ENCODE data around the gene ITPK1. TPM values are rescaled to one million over a fixed set of nuclear protein-coding genes. Genes with fewer than 3 reads are reported as not detected.

Gene ITPK1
- total and polyA plus RNA-seq, 12 donors = 47.1 to 152 (median 92.7) TPM

DNA sequence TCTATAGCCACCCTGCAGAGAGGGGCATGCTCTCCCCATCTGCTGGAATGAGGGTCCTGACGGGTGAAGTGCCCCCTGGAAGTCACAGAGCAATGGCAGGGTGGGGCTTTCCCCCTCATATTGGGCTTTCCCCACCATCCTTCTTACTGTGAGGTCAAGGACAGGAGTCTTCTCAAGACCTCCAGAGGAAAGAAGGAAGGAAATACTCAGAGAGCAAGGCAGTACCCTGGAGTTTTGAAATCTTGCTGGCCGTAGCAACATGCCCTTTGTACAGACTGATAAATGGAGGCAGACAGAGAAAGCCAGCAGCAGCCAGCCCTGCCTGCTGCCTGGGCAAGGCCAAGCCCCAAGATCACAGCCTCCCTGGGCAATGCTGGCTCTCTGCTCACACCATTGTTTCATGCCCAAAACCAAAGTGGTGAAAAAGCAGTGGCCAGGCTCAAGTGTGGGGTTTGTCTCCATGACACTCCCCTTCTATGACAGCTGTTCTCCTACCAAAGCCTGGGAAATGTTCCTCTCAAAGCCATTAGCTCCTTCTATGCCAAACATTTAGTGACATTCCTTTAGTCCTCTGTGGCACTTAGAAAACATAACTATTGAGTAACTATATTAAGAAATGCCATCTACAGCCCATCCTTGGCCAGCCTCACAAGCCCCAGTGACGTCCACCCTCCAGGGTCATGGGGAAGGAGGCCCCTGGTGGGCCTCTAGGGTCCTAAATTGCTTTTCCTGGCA lies 13.2 kb upstream of the ITPK1 start:
- 47 to 48% methylated on average over 3 of the region's 3 CpGs for WGBS, 2 donors
- TF ChIP-seq, protein P1, sequence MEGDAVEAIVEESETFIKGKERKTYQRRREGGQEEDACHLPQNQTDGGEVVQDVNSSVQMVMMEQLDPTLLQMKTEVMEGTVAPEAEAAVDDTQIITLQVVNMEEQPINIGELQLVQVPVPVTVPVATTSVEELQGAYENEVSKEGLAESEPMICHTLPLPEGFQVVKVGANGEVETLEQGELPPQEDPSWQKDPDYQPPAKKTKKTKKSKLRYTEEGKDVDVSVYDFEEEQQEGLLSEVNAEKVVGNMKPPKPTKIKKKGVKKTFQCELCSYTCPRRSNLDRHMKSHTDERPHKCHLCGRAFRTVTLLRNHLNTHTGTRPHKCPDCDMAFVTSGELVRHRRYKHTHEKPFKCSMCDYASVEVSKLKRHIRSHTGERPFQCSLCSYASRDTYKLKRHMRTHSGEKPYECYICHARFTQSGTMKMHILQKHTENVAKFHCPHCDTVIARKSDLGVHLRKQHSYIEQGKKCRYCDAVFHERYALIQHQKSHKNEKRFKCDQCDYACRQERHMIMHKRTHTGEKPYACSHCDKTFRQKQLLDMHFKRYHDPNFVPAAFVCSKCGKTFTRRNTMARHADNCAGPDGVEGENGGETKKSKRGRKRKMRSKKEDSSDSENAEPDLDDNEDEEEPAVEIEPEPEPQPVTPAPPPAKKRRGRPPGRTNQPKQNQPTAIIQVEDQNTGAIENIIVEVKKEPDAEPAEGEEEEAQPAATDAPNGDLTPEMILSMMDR (IDR thresholded peaks at IDR 0.05) = no peak
- intact Hi-C loops (cut with DNase I) = no loop called here

DNA sequence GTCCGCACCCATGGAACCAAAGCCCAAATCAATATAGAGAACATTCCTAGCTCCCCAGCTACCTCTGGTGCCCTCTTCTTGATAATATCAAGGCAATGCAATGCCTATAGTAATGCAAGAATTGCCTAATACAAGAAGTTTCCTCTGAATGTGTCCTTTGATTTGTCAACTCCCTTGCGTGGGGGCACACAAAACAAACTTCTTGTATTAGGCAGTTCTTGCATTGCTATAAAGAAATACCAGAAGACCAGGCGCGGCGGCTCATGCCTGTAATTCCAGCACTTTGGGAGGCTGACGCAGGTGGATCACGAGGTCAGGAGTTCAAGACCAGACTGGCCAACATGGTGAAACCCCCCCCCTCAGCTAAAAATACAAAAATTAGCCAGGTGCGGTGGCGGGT lies 10.4 kb upstream of the ITPK1 start:
- Histone ChIP-seq H3K9me3 (no peaks in the 10 kb centered on the region), H3K36me3 (no peaks in the 10 kb centered on the region), H3K27me3 (no peaks in the 10 kb centered on the region), H3K4me1 (peaks cover 0 to 18% (median 7%) of the 10 kb centered on the region in 9 donors), H3K4me3 (no peak overlapping the region), H3K27ac (no peak overlapping the region)
- DNase-seq = no peak
- WGBS, 2 donors = 93 to 95% methylated on average over 9 of the region's 9 CpGs
- TF ChIP-seq, protein P1 (IDR thresholded peaks at IDR 0.05) = no peak
- intact Hi-C loops (cut with DNase I) = no loop called here
- ATAC-seq = no peak

More for the DNA sequence above, 13.2 kb upstream of the ITPK1 start:
- ATAC-seq (peak; percentile 26 to 71 (median 66)), DNase-seq (no peak)
- Histone ChIP-seq H3K4me3 (no peak overlapping the region), H3K27ac (peak overlapping the region in 7 of 10 donors; percentile 6 to 61 (median 40)), H3K4me1 (peaks cover 0 to 32% (median 7%) of the 10 kb centered on the region in 9 donors), H3K27me3 (no peaks in the 10 kb centered on the region), H3K9me3 (no peaks in the 10 kb centered on the region), H3K36me3 (no peaks in the 10 kb centered on the region)

DNA sequence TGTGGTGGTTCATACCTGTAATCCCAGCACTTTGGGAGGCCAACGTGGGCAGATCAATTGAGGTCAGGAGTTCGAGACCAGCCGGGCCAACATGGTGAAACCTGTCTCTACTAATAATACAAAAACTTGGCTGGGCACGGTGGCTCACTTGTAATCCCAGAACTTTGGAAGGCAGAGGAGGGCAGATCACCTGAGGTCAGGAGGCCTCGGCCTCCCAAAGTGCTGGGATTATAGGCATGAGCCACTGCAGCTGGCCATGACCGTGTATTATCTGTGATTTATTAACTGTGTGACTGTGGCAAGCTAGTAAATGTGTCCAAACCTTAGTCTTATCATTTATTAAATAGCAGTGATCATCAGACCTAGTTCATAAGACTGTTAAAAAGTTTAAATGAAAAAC lies 7.1 kb upstream of the ITPK1 start:
- Histone ChIP-seq H3K27ac (no peak overlapping the region), H3K27me3 (no peaks in the 10 kb centered on the region), H3K4me1 (peaks cover 0 to 13% (median 0%) of the 10 kb centered on the region in 9 donors), H3K9me3 (no peaks in the 10 kb centered on the region), H3K36me3 (no peaks in the 10 kb centered on the region), H3K4me3 (no peak overlapping the region)
- 81 to 92% methylated on average over 6 of the region's 6 CpGs for WGBS, 2 donors
- ATAC-seq (no peak), DNase-seq (no peak)
- intact Hi-C loops (cut with DNase I) = no loop called here
- TF ChIP-seq, protein P1 (IDR thresholded peaks at IDR 0.05) = no peak

DNA sequence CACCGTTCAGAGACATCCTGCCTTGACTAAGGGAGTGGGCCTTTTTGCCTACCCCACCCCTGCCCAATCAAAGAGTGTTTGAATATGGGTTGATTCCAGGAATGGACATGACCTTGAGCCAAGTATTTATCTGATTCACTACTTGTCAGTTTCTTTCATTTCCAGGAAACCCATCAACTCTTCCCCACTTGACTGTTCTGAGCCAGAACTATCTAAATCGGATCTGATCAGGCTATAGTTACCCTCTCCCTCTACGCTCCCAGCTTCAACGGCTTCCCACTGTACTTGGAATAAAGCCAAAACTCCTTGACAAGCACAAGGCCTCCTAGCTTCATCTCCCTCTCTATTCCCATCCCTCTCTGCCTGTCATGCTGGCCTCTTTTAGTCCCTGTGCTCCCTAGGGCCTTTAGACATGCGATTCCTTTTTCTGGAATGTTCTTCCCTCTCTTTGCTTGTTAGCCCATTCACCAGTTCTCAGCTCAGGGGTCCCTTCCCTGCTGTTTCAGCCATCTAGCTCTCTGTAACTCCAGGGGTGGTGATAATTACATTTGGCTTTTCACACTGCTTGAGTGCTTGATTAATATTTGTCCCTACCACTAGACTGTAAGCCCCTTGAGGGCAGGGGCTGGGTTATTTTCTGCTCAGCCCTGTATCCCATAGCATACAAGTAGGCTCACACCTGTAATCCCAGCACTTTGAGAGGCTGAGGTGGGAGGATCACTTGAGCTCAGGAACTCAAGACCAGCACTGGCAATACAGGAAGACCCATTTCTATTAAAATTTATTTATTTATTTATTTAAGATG lies 5.5 kb upstream of the ITPK1 start:
- TF ChIP-seq, protein P1 (IDR thresholded peaks at IDR 0.05) = no peak
- Histone ChIP-seq H3K27me3 (no peaks in the 10 kb centered on the region), H3K4me1 (peaks cover 3 to 21% (median 7%) of the 10 kb centered on the region in 9 donors), H3K4me3 (no peak overlapping the region), H3K36me3 (no peaks in the 10 kb centered on the region), H3K27ac (no peak overlapping the region), H3K9me3 (no peaks in the 10 kb centered on the region)
- 39 to 40% methylated on average over 5 of the region's 5 CpGs for WGBS, 2 donors
- intact Hi-C loops (cut with DNase I) = no loop called here
- DNase-seq = no peak
- ATAC-seq = peak in 1 of 8 donors; percentile 16

Measured in heart right ventricle (tissue), 16 donors.